ENCODE results near the gene MIPOL1.

DNA sequence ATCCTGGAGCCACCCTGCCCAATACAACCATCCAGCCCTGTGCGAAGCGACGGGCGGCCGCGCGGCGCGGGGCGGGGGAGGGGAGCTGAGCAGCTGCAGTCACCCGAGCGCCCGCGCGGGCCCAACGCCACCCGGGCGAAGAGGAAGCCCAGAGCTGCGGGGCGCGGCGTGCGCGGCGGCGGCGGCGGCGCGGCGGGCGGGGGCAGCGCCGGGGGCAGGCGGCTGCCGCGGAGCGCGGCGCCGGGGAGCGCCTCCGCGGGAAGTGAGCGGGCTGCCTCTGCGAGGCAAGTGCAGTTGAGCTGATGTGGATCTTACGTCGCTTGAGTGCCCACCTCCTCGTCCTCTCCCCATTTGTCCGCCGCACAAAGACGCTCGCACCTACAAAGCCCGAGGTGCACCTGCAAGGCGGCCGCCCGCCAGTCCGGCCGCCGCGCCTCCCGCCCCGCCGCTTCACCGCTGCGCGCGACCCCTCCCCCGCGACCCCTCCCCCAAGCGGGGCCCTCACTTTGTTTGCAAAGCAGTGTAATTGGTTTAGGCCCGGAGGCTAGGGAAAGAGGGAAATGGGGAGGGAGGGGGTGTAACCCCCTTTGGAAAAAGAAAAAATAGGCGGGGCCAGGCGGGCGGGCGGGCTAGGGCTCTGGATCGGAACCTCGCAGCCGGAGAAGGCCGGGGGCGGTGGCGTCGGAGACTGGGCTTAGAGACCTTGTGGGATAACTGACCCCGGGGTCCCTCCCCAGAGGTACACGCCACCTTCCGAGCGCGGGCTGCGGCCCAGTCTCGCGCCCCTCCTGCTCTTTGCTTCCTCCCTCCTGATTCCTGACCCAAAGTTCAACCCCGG, 397.5 kb downstream of the MIPOL1 start, which contains the start of the genes FOXA1 and TTC6:
- TF ChIP-seq, protein P1, sequence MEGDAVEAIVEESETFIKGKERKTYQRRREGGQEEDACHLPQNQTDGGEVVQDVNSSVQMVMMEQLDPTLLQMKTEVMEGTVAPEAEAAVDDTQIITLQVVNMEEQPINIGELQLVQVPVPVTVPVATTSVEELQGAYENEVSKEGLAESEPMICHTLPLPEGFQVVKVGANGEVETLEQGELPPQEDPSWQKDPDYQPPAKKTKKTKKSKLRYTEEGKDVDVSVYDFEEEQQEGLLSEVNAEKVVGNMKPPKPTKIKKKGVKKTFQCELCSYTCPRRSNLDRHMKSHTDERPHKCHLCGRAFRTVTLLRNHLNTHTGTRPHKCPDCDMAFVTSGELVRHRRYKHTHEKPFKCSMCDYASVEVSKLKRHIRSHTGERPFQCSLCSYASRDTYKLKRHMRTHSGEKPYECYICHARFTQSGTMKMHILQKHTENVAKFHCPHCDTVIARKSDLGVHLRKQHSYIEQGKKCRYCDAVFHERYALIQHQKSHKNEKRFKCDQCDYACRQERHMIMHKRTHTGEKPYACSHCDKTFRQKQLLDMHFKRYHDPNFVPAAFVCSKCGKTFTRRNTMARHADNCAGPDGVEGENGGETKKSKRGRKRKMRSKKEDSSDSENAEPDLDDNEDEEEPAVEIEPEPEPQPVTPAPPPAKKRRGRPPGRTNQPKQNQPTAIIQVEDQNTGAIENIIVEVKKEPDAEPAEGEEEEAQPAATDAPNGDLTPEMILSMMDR (IDR thresholded peaks at IDR 0.05) = no peak
- TF ChIP-seq EZH2 (IDR thresholded peaks at IDR 0.05) = no peak
